Mucosa of gallbladder (tissue), 1 donor: ENCODE measurements around the gene CDH6. TPM values are rescaled to one million over a fixed set of nuclear protein-coding genes. Genes with fewer than 3 reads are reported as not detected.

Experiments
- DNase-seq: peaks from one replicate; pipeline ENCODE4 v3.0.0-alpha.2; 2020; ENCODE audit warnings: low spot score
- total RNA-seq: library from RNA; stranded (reverse); gene quantifications from one replicate; pipeline ENCODE4 v1.2.1, GENCODE V29; 2021
- donor health status: DM: no; HTN: no; CAD: no.

CDH6 gene
- total RNA-seq, 1 donor from 2014 or later, result 75.9 TPM

- DNase-seq, result no peak
Observed at GRCh38 chr5:31375999-31376720, 182.7 kb downstream of the CDH6 start.

GRCh38 chr5:31377274-31377946 lies 183.9 kb downstream of the CDH6 start:
- DNase-seq, result no peak

GRCh38 chr5:31378136-31378535 lies 184.7 kb downstream of the CDH6 start:
- DNase-seq, result no peak
